PFSK-1 (cell line): Measurements from ENCODE around the gene RARA.

Experiments
- POLR2AphosphoS5 ChIP-seq: IDR thresholded peaks from 2 replicates; pipeline ENCODE4 v1.6.1; 2012; ENCODE audit warnings: low read depth, mild to moderate bottlenecking, control low read depth, low read length, moderate library complexity
- SIN3A ChIP-seq: IDR thresholded peaks from 2 replicates; pipeline ENCODE4 v1.6.1; 2012; ENCODE audit warnings: mild to moderate bottlenecking, low read length, moderate library complexity, borderline replicate concordance; ENCODE audit not compliant: insufficient read depth
- TAF1 ChIP-seq: IDR thresholded peaks from 2 replicates; pipeline ENCODE4 v1.6.1; 2012; ENCODE audit warnings: low read length, control low read depth, borderline replicate concordance; ENCODE audit not compliant: insufficient read depth

DNA sequence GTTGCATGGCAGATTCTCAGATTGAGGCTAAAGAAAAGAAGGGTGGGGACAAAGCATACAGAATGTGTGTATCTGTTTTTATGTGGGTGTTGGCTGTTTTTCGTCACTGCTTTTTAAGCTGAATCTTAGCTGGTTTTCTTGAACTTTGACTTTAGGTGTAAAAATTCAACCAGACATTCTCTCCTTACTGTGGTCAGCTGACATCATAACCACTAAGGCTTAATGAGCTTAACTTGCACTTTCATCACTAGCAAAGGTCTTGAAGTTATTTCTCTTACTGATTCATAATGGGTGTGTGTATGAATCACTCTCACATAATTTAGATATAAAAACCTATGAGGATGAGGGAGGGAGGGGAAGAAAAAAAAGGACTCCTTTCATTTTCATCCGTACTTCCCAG lies 25.3 kb upstream of the RARA start:
- no peak for TF ChIP-seq TAF1
- no peak for TF ChIP-seq POLR2AphosphoS5
- no peak for TF ChIP-seq SIN3A
